ENCODE data around the gene ING3. TPM values are rescaled to one million over a fixed set of nuclear protein-coding genes. Genes with fewer than 3 reads are reported as not detected.
A peak's percentile ranks its signal among the peaks of the same experiment; 100 is the strongest.
"Not testable (repeated sequence)": the region's sequence is repeated elsewhere in the genome, so short reads cannot be mapped to it uniquely, and the experiment has no call there.

Gene ING3
- total RNA-seq, 1 donor from 2014 or later: 19.4 TPM

DNA sequence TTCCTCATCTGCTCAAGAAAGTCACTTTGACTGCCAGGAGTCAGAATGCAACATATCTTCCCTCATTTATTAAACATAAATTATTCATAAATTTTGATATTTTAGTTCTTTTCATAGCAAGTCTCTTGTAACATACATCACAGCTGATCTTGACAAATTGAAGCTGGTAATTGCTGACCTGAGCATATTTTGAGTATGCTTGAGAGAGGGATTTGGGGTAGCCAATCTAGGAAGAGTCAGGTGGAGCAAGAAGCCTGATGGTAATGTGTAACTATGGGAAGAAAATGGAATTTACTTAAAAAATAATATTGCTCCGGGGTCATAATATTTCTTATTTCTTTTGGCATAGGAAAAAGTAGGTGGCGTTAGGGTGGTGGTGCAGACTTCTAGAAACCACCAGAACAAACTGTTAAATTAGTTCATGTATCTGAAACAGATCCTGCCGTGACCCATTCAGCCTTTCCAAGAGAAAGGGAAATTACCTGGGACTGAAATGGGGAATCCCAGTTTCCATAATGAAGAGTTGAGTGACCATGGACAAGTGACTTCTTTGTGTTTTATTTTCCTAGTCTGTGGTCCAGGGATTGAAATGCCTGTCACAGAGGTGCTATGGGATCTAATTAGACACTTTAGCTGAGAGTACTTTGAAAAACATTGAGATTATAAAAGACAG is 50.8 kb downstream of the ING3 start:
- DNase-seq (ENCODE audit: low read depth): no peak

DNA sequence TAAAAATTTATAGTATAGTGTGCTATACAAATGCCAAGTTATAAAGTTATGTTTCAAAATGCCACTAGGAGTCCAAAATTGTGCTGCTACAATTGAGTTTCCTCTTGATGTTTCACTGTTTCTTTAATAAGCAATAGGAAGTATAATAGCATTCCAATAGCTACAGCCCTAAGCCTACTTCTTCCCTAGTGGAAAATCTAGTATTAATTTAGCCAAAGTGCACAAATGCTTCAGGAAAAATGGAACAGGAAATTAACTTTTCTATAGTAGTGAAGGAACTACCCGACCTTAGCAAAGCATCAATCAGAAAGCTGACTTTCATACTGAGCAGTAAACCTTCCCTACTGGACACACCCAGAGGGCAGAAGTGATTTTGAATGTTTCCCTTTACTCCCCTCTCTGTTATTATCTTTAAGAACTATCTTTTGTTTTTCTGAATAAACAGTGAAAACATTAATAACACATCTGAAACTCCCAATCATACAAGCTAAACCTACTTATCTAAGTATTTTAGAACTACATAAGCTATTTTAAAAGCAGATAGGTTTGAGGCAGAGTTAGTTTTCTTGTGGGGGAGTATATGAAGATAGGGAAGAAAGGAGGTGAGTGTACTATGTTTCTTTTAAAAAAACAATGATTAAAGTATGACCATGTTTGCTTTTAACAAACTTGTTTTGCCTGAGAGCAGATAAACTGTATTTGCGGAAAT is 51.6 kb downstream of the ING3 start:
- no peak for DNase-seq (ENCODE audit: low read depth)

DNA sequence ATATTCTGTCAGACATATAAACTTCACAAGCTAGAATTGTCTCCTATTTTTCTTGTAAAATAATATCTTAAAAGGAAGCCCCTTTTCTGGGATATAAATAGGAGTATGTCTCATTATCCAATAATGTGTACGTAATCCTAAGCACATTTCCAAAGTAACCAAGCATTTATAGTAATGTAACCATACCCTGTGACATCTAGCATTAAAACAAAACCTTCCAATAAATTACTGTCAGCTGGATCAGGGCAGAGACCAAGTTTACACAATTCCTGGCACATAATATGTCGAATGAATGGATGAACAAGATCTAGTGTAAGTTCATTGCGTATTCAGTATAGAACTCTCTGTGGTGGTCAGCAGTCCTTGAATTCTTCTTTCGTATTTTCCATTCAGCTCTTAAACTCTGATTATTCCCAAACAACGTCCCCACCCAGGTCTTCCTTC is 52.2 kb downstream of the ING3 start:
- DNase-seq (ENCODE audit: low read depth): no peak

DNA sequence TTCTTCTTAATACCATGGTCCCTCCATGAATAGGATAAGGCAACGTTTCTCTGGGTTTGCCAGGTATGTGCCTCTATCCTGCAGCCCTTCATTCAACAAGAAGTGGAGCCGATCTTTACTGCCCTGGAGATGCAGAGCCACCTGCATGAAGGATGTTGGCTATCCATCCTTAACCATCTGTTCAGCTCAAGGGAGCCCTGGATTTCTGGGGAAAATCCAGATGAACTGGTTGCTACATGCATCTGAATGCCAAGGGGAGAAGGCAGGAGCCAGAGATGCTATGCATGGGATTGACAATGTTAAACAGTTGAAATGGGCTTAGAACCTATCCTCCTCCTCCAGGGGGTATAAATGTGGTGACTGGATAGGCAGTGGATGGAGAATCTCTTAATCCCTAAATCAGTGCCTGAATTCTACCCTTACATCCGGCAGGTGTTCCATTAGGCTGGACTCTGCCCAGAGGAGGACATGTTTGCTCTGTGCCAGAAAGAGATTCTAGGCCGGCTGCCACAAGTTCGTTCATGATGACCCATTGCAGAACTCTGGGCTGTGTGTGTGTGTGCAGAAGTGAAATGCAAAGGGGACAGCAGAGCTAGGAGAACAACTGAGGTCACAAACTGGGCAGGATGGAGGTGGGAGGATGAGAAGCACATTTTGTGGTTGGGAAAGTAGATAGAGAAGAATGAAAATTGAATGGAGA is 53.6 kb downstream of the ING3 start:
- DNase-seq (ENCODE audit: low read depth): peak; percentile 57

DNA sequence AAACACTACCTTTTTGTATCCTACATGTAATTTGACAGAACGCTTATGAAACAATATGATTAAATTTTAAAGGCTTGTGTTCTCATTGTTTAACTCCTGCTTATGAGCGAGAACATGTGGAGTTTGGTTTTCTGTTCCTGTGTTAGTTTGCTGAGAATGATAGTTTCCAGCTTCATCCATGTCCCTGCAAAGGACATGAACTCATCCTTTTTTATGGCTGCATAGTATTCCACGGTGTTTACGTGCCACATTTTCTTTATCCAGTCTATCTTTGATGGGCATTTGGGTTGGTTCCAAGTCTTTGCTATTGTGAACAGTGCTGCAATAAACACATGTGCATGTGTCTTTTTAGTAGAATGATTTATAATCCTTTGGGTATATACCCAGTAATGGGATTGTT is 54.5 kb downstream of the ING3 start:
- not testable (repeated sequence) for DNase-seq (ENCODE audit: low read depth)

DNA sequence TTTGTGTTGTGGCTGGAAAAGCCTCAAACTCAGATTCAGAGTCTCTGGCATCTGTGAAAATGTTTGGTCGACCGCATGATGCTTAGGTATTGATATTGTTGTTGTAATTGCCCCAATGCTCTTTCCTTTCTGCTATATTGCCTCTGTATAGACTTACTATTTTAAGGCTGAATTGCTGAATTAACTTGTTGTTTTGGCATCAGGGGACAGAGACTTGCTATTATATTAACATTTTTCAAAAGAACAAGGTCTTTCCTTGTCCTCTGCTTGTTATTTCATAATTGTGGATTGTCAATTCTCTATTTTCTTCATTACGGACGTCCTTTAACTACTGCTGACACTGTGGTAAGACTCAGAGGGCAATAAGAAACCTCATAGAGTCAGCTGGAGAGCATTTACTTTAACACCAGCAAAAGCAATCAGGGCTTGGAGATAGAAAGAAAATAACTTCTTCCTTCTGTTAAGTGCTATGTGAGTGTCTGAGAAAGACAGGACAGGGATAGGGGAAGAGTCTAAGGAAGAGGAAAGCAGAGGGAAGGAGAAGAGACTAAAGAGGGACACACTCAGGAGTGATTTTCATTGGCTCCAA is 55.5 kb downstream of the ING3 start:
- peak; percentile 49 for DNase-seq (ENCODE audit: low read depth)

DNA sequence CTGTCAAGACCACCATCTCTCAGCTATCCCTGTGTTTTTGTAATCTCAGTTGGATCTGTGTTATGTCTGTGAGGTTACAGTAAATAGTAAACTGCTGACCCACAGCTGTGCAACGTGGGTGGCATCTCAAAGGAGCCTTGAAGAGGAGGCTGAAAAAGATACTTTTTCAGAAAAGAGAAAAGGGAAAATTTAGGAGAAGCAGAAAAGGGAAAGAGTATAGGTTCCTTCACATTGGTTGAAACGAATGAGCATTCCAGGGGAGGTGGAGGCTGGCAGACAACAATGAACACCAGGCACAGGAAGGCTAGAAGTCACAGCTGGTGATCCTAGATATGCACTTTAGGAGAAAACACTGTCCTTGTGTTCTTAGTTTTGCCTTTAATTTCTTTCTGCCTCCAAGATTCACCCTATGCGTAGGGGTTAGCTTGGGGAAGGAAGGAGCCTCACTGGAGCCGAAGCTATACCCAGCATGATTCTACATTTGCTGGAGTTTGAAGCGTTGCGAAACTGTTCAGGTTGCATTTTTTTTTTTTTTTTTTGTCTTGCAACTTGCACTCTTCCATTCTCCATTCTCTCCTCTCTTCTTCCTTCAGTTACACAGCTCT is 56.2 kb downstream of the ING3 start:
- DNase-seq (ENCODE audit: low read depth): peak; percentile 51

DNA sequence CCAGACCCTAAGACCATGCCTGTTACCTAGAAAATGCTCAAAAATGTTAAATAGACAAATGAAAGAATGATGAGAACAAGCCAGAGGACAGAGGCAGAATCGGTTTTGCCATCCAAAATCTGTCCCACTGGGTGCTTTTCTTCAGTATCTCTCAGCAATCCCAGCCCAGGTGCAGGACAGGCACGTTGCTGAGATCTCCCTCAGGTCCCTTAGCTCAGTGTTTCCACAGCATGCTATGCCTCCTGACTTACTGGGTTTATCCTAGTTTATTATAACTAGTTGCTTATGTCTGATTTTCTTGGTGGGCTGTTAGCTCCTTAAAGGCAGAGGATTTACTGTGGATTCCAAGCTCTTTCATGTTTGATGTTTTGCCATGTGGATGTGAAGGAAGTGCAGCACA is 58.2 kb downstream of the ING3 start:
- DNase-seq (ENCODE audit: low read depth): no peak

DNA sequence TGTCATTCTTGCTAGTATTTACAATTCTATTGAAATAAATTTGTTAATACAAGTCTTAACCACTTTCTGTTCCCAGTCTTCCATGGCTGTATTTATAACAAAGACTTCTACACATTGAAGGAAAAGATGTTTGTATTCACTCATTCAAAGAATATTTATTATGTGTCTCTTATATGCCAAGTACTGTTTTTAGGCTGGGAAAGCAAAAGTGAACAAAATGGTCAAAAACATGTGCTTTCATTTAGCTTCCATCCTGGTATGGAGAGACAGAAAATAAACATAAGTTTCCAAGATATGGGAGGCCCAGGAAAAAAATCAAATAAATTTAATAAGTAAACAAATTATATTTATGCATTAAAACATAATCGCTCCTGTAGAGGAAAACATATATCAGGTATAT is 60.8 kb downstream of the ING3 start:
- no peak for DNase-seq (ENCODE audit: low read depth)

DNA sequence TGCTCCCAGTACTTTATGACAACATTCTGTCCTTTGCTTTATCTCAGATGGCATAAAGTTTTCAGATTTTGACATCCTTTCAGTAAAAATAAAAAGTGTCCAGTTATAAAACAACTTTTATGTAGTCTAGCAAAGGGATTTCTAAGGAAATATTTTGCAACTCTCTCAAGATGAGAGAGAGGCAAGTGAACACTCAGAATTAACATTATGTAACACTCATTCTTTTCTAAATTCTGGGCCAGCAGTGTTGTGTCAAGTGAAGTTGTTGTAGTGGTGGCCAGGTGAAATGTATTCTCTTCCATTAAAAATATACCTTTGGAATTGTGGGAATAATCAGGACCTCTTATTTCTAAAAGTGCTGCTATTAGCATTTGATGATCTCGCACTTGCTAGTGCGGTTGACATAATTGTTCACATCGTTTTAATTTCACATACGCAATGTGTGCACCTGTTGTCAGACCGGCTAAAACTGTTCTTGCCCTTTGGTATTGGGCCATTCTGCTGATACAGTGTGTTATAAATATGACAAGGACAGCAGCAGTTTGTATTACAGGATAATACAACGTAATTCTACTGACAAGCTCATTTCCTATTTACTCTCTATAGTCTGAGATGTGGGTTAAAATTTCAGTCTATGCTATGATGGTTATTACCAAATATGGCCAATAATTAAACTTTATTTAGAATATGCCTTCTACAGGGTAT is 61.7 kb downstream of the ING3 start:
- DNase-seq (ENCODE audit: low read depth): peak; percentile 62

DNA sequence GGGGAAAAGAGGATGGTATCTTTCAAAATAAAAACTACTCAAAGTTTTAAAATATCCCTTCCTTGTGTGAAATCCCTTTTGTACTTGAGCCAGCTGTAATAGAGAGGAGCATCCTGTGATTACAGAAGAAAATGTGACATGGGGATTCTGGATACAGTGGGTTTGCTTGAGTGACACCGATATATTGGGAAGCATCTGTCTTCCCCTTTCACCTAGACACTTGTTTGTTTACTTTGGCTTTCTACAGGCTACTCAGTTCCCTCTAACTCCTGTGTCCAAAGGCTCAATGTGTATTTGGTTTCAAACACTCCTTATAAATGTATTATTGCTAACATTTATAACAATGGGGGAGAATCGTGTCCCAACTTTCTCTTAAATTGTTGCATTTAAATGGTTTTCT is 62.3 kb downstream of the ING3 start:
- peak; percentile 62 for DNase-seq (ENCODE audit: low read depth)

DNA sequence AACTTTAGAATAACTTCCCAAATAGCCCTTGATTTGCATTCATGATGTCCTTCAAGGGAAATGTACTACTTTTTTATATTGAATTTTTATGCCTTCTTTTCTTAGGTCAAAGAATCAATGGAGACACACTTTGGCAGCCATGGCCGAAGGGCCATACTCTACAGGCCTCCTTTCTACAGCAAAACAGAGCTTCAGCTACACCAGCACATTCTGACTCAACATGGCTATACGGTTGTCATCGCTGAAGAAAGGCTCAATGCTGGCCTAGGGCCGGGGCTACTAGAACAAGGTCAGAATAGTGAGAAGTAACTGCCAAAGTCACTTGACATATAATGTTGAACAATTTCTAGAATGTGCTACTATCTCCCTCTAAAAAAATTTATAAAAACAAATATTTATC is 65.0 kb downstream of the ING3 start:
- no peak for DNase-seq (ENCODE audit: low read depth)

DNA sequence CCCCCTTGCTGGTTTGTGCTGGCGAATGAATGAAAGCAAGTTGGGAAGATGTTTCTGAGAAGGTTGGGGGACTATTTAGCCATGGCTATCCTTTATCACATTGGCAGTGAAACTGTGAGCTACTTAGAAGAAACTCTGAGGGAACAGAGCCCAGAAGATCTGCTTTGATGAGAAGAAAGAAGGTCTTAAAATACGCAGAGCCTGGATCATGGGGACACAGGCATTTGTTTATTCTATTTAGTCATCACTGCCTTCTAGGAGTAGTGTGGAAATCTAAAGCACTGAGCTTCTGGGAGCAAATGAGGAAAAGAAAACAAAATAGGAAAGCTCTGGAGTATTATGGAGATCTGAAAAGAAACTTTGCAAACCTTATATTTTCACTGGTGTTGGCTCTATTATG is 66.4 kb downstream of the ING3 start:
- DNase-seq (ENCODE audit: low read depth): no peak

DNA sequence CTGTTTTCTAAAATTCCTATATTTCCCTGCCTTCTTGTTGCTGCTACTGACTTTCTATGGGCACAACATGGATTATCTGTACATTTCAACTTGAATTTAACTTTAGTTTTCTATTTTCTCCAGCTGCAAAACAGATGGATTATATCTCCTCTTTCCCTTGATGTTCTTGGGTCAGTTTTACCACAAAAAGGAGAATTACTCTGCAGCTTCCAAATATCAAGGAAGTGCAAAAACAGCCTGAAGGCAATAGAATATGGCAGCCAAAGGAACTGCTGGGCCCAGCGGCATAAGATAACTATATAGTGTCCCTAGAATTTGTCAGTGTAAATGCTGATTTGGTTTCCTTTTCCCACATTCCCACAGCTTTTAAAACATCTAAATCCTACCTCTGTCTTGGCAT is 67.0 kb downstream of the ING3 start:
- DNase-seq (ENCODE audit: low read depth): no peak

DNA sequence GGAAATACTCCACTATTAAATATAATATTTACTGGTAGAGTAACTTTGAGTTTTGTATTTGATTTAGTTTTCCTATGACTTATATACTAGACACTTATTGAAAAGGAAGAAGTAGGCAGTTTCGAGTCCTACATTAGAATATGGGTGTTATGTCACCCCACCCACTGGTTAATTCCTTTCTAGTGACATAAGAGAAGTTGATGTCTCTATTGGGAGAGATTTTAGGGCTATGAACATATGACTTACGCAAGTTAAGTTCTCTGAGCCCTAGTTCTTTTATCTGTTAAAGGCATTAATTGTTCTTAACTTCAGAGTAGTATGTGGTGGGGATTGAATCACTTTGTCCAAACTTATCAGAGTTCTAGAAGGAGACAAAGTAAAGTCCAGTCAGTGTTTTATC is 68.4 kb downstream of the ING3 start:
- no peak for DNase-seq (ENCODE audit: low read depth)

DNA sequence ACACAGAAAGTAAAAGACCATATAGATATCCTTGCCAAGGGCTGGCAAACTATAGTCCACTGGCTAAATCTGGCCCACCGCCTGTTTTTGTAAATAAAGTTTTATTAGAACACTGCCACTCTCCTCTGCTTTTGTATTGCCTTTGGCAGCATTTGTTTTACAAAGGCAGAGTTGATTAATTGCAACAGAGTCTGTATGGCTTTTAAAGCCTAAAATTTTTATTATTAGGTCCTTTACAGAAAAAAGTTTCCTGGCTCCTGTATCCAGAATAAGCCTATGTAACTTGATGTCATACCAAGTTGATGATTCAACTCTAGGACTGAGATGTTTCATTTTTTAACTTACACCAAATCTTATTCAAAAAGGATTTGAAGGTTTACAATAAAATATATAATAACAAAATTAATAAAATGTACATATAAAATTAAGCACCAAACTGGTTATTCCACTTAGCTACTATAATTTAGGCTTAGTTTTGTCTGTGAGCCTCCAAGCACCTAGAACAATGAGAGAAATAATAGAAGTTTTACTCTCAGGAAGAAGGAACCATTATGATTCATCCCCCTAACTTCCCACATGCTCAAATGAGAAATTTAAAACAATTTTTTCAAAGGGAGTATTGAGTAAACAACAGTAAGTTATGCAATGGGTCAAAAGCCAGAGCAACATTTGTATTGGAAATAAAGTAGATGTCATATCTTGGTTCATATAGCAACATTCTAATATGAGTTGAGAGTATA is 69.8 kb downstream of the ING3 start:
- peak; percentile 64 for DNase-seq (ENCODE audit: low read depth)

DNA sequence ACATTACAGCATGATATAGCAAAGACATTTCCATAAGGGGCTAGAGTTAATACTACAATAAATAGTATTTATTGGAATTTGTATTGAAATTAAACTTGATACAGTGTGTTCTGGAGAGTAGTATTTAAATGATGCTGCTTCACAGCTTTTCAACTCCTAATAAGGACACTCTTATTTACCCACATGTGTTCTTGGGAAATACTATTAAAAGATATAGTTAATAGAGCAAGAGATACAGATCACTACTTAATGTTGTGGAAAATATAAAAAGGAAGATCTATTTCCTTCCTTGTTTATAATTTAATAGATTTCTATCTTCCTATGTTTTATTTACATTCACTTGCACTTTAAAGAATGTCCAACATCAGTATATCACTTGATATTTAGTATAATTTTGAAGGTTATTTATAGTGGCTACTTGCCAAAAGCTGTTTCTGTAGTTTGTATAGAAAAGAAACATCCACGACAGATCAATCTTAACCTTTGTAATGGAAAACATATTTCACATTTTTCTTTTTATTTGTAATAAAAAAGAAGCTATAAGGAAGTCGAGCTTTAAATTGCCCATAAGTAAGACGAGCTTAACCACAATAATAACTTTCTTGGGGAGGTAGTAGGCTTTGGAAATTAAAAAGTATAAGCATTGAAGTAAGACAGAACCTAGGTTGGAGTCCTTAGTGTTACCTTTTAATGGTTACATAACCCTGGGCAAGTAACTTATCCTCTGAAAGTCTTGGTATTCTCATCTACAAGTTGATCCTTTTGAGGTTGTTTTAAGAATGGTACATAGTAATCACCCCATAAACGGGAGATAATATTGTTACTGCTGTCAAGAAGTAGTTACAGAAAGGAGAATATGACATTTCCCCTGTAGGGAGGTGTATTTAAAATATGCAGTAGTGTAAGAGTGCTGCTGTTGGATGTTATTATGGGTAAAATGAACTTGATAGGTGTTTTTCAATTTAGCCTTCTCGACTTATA is 70.7 kb downstream of the ING3 start:
- DNase-seq (ENCODE audit: low read depth): no peak

DNA sequence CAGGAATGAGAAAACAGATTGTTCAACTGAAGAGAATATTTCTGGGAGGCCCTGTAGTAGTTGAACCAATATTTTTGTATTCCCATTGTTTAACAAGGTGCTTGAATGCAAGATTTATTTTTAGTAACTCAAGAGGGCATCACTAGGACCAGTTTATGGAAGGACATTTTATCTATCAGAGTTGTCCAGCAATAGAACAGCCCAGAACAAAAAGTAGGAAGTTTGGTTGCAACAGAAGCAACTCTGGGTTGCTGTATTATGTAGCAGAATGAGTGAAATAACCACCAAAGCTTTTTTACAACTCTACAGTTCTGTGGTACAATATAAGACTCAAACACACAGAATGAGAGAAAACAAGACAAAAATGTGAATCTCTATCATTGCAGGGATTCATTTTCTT is 72.6 kb downstream of the ING3 start:
- DNase-seq (ENCODE audit: low read depth): no peak

All from myocyte (in vitro differentiated cells).